Right lobe of liver (tissue), 6 donors: ENCODE results near the gene PIK3C2G. TPM values are rescaled to one million over a fixed set of nuclear protein-coding genes. Genes with fewer than 3 reads are reported as not detected.

Experiments used
- ATAC-seq, 4 donors: fragments of 200-7000 bp; cut with Tn5 transposase; one replicate each; pipeline ENCODE4 v1.9.1; 2020; ENCODE audit warnings: mild to moderate bottlenecking in 4 of 4, moderate library complexity in 4 of 4
- DNase-seq, 3 donors: peaks; one replicate each; pipeline ENCODE4 v3.0.0-alpha.2; 2020
- H3K27ac ChIP-seq, 3 donors: fragments of 200-600 bp; one replicate each; pipeline ENCODE4 v1.8.0; 2022
- H3K27me3 ChIP-seq, 2 donors: fragments of 200-600 bp; one replicate each; pipeline ENCODE4 v1.8.0; 2022
- H3K36me3 ChIP-seq, 4 donors: fragments of 200-600 bp; sonication (generic) in 1 of 4; one replicate each; pipeline versions ENCODE4 v1.5.1 to v1.8.0; 2017 to 2022; ENCODE audit warnings: control low read depth in 1 of 4
- H3K4me1 ChIP-seq, 4 donors: fragments of 200-600 bp; sonication (generic) in 1 of 4; one replicate each; pipeline versions ENCODE4 v1.5.1 to v1.8.0; 2017 to 2022; ENCODE audit warnings: control low read depth in 1 of 4
- H3K4me3 ChIP-seq, 3 donors: fragments of 200-600 bp; one replicate each; pipeline ENCODE4 v1.8.0; 2022
- H3K9me3 ChIP-seq, 4 donors: fragments of 200-600 bp; sonication (generic) in 1 of 4; one replicate each; pipeline versions ENCODE4 v1.5.1 to v1.8.0; 2017 to 2022; ENCODE audit warnings: control low read depth in 1 of 4
- POLR2A ChIP-seq: fragments of 450-650 bp; IDR thresholded peaks from one replicate; pipeline ENCODE4 v1.6.1; 2017; ENCODE audit warnings: antibody characterized with exemption, mild to moderate bottlenecking
- WGBS: methylation state at CpG from one replicate; pipeline ENCODE4 v1.1.6; 2018; ENCODE audit warnings: low coverage, low lambda C conversion rate; ENCODE audit not compliant: insufficient coverage; ENCODE audit errors: missing lambda C conversion rate; 5-methylcytosine and 5-hydroxymethylcytosine counted together
- intact Hi-C, 2 donors: fragments of 100-400 bp; cut with DNase I; formaldehyde crosslinking; loops; one replicate each; pipeline versions ENCODE4 v1.11.2 to v1.14.1; 2022
- total RNA-seq, 6 experiments: library from RNA; depleted of rRNA in 2 of 6; stranded (reverse); fragments of >200 nt in 2 of 6; fragmentation: NEBNext Ultra II Directional in 3 of 6; extraction: Animal tissue kit (Norgen Biotek cat#: 25700) in 3 of 6; gene quantifications; one replicate each; pipeline versions ENCODE4 v1.1.0 to v1.2.4, GENCODE V29; 2016 to 2023
- TF ChIP-seq, protein P1 (sequence below), 4 donors: fragments of 200-600 bp in 3 of 4; fragments of 450-650 bp in 1 of 4; IDR thresholded peaks; one replicate each; pipeline versions ENCODE4 v1.5.1 to v1.8.0; 2016 to 2022; ENCODE audit warnings: antibody characterized with exemption in 4 of 4, mild to moderate bottlenecking in 2 of 4
- donor health status: DM: no; HTN: yes; CAD: no.
- donor health status: DM: no; HTN: no; CAD: no.
- donor health status: DM: no; HTN: no; CAD: no.
- donor health status: DM: no; HTN: yes; CAD: no.
- donor health status: DM: no; HTN: yes; CAD: no.

The PIK3C2G gene
- total RNA-seq, 6 experiments from 2014 or later = 12.5 to 30.5 (median 24.8) TPM

GRCh38 chr12:18576104-18576626 lies 314.8 kb downstream of the PIK3C2G start:
- 100% methylated on average over 1 of the region's 1 CpG for WGBS
- no peaks in the 10 kb centered on the region for H3K9me3 ChIP-seq
- ATAC-seq (no peak), DNase-seq (no peak)
- H3K27ac ChIP-seq = no peak overlapping the region
- H3K4me1 ChIP-seq = no peaks in the 10 kb centered on the region
- intact Hi-C loops = no loop called here
- no peak for TF ChIP-seq POLR2A
- TF ChIP-seq, protein P1, sequence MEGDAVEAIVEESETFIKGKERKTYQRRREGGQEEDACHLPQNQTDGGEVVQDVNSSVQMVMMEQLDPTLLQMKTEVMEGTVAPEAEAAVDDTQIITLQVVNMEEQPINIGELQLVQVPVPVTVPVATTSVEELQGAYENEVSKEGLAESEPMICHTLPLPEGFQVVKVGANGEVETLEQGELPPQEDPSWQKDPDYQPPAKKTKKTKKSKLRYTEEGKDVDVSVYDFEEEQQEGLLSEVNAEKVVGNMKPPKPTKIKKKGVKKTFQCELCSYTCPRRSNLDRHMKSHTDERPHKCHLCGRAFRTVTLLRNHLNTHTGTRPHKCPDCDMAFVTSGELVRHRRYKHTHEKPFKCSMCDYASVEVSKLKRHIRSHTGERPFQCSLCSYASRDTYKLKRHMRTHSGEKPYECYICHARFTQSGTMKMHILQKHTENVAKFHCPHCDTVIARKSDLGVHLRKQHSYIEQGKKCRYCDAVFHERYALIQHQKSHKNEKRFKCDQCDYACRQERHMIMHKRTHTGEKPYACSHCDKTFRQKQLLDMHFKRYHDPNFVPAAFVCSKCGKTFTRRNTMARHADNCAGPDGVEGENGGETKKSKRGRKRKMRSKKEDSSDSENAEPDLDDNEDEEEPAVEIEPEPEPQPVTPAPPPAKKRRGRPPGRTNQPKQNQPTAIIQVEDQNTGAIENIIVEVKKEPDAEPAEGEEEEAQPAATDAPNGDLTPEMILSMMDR (IDR thresholded peaks at IDR 0.05) = no peak
- H3K27me3 ChIP-seq = no peaks in the 10 kb centered on the region
- H3K4me3 ChIP-seq = no peak overlapping the region
- H3K36me3 ChIP-seq = no peaks in the 10 kb centered on the region

DNA sequence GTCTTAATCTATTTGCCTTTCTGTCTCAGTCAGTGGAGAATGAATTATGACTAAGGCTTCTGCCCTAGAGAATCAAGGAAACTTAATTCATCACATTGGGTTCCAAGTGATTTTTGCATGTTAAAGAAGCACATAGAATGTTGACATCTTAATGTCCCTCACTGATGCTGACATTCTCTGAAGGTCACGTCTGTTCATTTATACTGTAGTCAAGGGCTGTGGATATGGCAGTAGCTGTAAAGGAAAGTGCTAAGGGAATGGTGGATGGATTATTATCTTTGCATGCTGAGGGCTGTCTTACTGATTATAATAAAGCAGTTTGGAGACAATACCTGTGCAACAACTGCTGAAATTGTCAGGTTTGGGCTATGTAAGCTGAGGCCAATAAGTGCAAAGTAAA lies 315.3 kb downstream of the PIK3C2G start:
- no peaks in the 10 kb centered on the region for H3K4me1 ChIP-seq
- intact Hi-C loops = no loop called here
- H3K9me3 ChIP-seq = no peaks in the 10 kb centered on the region
- no peak overlapping the region for H3K4me3 ChIP-seq
- H3K27me3 ChIP-seq = no peaks in the 10 kb centered on the region
- DNase-seq (no peak), ATAC-seq (no peak)
- no peak overlapping the region for H3K27ac ChIP-seq
- TF ChIP-seq, protein P1 (IDR thresholded peaks at IDR 0.05) = no peak
- no peak for TF ChIP-seq POLR2A
- no peaks in the 10 kb centered on the region for H3K36me3 ChIP-seq
- WGBS = 83% methylated on average over 1 of the region's 1 CpG

DNA sequence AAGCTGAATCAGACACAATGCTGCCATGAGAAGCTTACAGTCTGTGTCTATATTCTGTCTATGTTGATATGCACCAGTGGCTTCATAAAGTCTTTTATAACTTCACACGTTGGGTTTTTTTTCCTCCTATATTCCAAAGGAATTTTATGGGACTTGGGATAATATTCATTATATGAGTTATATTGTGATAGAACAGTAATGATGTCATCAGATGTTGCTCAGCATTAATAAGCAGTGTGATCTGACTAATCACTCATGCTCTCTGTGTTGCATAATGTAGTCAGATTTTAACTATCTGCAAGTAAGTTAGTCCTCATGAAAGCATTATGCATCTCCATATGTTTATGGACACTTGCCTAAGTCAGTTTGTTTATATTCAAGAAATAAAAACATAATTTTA lies 316.9 kb downstream of the PIK3C2G start:
- ATAC-seq = no peak
- H3K9me3 ChIP-seq = no peaks in the 10 kb centered on the region
- intact Hi-C loops = no loop called here

DNA sequence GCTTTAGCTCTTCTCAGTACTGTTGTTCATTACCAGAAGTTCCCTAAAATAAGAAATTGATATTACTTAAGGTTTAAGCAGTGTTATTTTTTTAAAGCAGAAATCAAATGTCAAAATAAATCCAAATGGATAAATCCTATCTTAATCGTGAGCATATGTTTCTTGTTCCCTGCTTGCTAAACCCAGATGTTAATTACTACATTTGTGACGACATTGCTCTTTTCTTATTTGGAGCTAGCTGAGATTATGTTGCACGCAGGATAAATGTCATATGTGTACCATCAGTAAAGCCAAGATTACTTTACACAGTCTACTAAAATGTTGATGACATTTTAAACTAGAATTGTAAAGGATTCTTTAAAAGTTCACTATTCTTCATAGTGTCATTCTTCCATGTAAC lies 319.0 kb downstream of the PIK3C2G start:
- Histone ChIP-seq H3K9me3 (no peaks in the 10 kb centered on the region), H3K27ac (no peak overlapping the region), H3K36me3 (no peaks in the 10 kb centered on the region), H3K4me1 (no peaks in the 10 kb centered on the region), H3K4me3 (no peak overlapping the region), H3K27me3 (no peaks in the 10 kb centered on the region)
- ATAC-seq = no peak
- TF ChIP-seq, protein P1 (IDR thresholded peaks at IDR 0.05) = no peak
- no peak for TF ChIP-seq POLR2A
- 81% methylated on average over 3 of the region's 3 CpGs for whole genome bisulfite sequencing
- intact Hi-C loops = no loop called here
- no peak for DNase-seq

More for the DNA sequence above, 316.9 kb downstream of the PIK3C2G start:
- TF ChIP-seq, protein P1 (IDR thresholded peaks at IDR 0.05) = no peak
- TF ChIP-seq POLR2A = no peak
- H3K27ac ChIP-seq = no peak overlapping the region
- 70% methylated on average over 1 of the region's 1 CpG for WGBS
- no peak for DNase-seq
- no peak overlapping the region for H3K4me3 ChIP-seq
- H3K27me3 ChIP-seq = no peaks in the 10 kb centered on the region
- no peaks in the 10 kb centered on the region for H3K36me3 ChIP-seq
- H3K4me1 ChIP-seq = no peaks in the 10 kb centered on the region

- DNase-seq = no peak
- Histone ChIP-seq H3K4me3 (no peak overlapping the region), H3K36me3 (no peaks in the 10 kb centered on the region), H3K9me3 (no peaks in the 10 kb centered on the region), H3K27me3 (no peaks in the 10 kb centered on the region), H3K27ac (no peak overlapping the region), H3K4me1 (no peaks in the 10 kb centered on the region)
- ATAC-seq = no peak
- WGBS = 56% methylated on average over 2 of the region's 2 CpGs
- intact Hi-C loops = no loop called here
- TF ChIP-seq, protein P1 (IDR thresholded peaks at IDR 0.05) = no peak
- TF ChIP-seq POLR2A = no peak
These were observed 319.4 kb downstream of the PIK3C2G start for GRCh38 chr12:18580706-18581105.
